Upper lobe of left lung (tissue), 6 donors: ENCODE data around the gene CLSTN2. TPM values are rescaled to one million over a fixed set of nuclear protein-coding genes. Genes with fewer than 3 reads are reported as not detected.

ENCODE experiments used
- ATAC-seq, 2 donors: fragments of 200-7000 bp; cut with Tn5 transposase; one replicate each; pipeline ENCODE4 v1.9.1; 2022; ENCODE audit warnings: mild to moderate bottlenecking in 2 of 2, moderate library complexity in 2 of 2; ENCODE audit not compliant: low FRiP score in 2 of 2
- DNase-seq, 2 donors: peaks; one replicate each; pipeline ENCODE4 v3.0.0-alpha.2; 2019 to 2020
- H3K27ac ChIP-seq, 4 donors: fragments of 200-600 bp; sonication (generic); one replicate each; pipeline ENCODE4 v1.5.1; 2016 to 2019
- H3K27me3 ChIP-seq, 4 donors: fragments of 200-600 bp; sonication (generic); one replicate each; pipeline ENCODE4 v1.5.1; 2017 to 2019
- H3K36me3 ChIP-seq, 4 donors: fragments of 200-600 bp; sonication (generic); one replicate each; pipeline ENCODE4 v1.5.1; 2016 to 2019
- H3K4me1 ChIP-seq, 4 donors: fragments of 200-600 bp; sonication (generic); one replicate each; pipeline ENCODE4 v1.5.1; 2018 to 2019
- H3K4me3 ChIP-seq, 4 donors: fragments of 200-600 bp; sonication (generic); one replicate each; pipeline ENCODE4 v1.5.1; 2017 to 2019; ENCODE audit warnings: mild to moderate bottlenecking in 2 of 4, moderate library complexity in 1 of 4
- H3K9me3 ChIP-seq, 4 donors: fragments of 200-600 bp; sonication (generic); one replicate each; pipeline ENCODE4 v1.5.1; 2018 to 2019
- EP300 ChIP-seq, 4 donors: sonication (generic); formaldehyde crosslinking; IDR thresholded peaks; one replicate each; pipeline ENCODE4 v1.5.1; 2017; ENCODE audit warnings: antibody characterized with exemption in 4 of 4, control low read depth in 2 of 4
- POLR2A ChIP-seq, 4 donors: fragments of 450-650 bp; IDR thresholded peaks; one replicate each; pipeline ENCODE4 v1.5.1; 2016 to 2017; ENCODE audit warnings: antibody characterized with exemption in 4 of 4, mild to moderate bottlenecking in 2 of 4
- POLR2AphosphoS5 ChIP-seq, 2 donors: sonication (generic); formaldehyde crosslinking; IDR thresholded peaks; one replicate each; pipeline ENCODE4 v1.5.1; 2017; ENCODE audit warnings: antibody characterized with exemption in 2 of 2
- WGBS, 2 donors: methylation state at CpG; one replicate each; pipeline ENCODE4 v1.1.5; 2017 to 2018; 5-methylcytosine and 5-hydroxymethylcytosine counted together
- total RNA-seq, 6 donors: library from RNA; depleted of rRNA in 4 of 6; stranded (reverse); fragments of >200 nt in 4 of 6; gene quantifications; one replicate each; pipeline versions ENCODE4 v1.1.0 to v1.2.1, GENCODE V29; 2016 to 2021
- TF ChIP-seq, protein P1 (sequence below), 6 experiments: fragments of 450-650 bp in 4 of 6; fragments of 200-600 bp in 2 of 6; sonication (generic) in 2 of 6; IDR thresholded peaks; one replicate each; pipeline ENCODE4 v1.5.1; 2016 to 2019; ENCODE audit warnings: antibody characterized with exemption in 6 of 6
- donor health status: DM: no; HTN: no; CAD: no; lungs with moderate emphysema.
- donor health status: DM: no; HTN: yes; CAD: no; lungs with severe emphysema.

Gene CLSTN2
- total RNA-seq, 6 donors from 2014 or later = 1.0 to 4.3 (median 1.6) TPM

DNA sequence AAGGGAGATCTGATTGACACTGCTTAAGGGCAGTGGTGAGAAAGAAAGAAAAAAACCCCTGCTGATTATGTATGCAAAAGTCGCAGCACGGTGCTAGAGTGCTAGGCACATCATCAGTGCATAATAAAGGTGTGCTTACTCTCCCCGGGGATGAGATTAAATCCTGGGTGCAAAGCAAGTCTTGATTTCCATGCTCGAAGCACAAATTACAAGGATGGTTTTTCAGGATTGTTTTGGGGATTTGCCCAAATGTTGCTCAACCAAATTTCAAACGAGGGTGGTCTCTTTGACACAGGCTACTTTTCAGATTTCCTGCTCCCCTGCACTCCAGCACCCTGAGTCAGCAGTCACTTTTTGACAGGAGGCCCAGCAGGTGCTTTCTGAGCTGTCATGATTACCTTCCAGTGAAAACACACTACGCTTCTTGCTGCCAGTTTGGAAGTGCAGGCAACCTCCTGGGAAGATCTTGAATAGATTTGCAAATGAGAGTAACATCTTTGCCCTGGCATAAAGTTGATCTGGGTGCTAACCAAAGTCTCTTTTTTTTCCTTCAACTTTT, 575.4 kb downstream of the CLSTN2 start:
- H3K4me3 ChIP-seq = no peak overlapping the region
- TF ChIP-seq, protein P1, sequence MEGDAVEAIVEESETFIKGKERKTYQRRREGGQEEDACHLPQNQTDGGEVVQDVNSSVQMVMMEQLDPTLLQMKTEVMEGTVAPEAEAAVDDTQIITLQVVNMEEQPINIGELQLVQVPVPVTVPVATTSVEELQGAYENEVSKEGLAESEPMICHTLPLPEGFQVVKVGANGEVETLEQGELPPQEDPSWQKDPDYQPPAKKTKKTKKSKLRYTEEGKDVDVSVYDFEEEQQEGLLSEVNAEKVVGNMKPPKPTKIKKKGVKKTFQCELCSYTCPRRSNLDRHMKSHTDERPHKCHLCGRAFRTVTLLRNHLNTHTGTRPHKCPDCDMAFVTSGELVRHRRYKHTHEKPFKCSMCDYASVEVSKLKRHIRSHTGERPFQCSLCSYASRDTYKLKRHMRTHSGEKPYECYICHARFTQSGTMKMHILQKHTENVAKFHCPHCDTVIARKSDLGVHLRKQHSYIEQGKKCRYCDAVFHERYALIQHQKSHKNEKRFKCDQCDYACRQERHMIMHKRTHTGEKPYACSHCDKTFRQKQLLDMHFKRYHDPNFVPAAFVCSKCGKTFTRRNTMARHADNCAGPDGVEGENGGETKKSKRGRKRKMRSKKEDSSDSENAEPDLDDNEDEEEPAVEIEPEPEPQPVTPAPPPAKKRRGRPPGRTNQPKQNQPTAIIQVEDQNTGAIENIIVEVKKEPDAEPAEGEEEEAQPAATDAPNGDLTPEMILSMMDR (IDR thresholded peaks at IDR 0.05) = no peak
- TF ChIP-seq POLR2AphosphoS5 (IDR thresholded peaks at IDR 0.05) = no peak
- no peak for TF ChIP-seq POLR2A (IDR thresholded peaks at IDR 0.05)
- TF ChIP-seq EP300 (IDR thresholded peaks at IDR 0.05) = no peak
- no peaks in the 10 kb centered on the region for H3K36me3 ChIP-seq
- ATAC-seq (no peak), DNase-seq (no peak)
- no peak overlapping the region for H3K27ac ChIP-seq
- H3K4me1 ChIP-seq = no peaks in the 10 kb centered on the region
- H3K9me3 ChIP-seq = no peaks in the 10 kb centered on the region
- no peaks in the 10 kb centered on the region for H3K27me3 ChIP-seq
- 20 to 24% methylated on average over 6 of the region's 6 CpGs for WGBS, 2 donors

DNA sequence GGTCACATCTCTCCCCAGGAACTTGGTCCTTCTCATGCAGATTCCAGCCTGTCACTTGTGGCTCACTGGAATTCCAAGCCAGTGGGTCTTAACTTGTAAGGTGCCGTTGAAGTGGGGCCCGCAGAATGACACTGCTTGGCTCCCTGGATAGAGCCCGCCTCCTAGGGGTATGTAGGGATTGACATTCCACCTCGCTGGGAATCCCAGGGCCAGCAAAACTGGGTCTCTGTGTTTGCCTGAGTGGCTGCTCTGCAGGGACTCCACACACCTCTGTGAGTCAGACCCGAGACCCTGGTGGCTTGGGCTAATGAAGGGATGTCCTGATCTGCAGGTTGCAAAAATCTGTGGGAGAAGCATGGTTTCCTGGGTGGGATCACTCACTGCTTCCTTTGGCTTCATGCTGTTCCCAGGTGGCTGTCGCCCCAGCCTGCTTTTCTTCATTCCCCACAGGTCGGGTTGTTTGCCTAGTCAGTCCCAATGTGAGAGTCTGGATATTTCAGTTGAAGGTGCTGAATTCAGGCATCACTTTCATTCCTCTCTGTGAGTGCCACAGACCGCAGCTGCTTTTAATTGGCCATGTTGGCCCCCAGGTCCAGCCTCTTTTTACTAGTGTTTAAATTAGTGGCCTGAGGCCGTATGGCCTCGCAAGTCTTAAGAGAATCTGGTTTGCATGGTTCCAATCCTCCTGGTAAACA, 586.9 kb downstream of the CLSTN2 start:
- peaks cover 0 to 6% (median 0%) of the 10 kb centered on the region in 4 donors for H3K9me3 ChIP-seq
- 64 to 74% methylated on average over 10 of the region's 10 CpGs for WGBS, 2 donors
- no peak overlapping the region for H3K4me3 ChIP-seq
- no peak for DNase-seq
- H3K27ac ChIP-seq = no peak overlapping the region
- TF ChIP-seq EP300 (IDR thresholded peaks at IDR 0.05) (no peak), POLR2AphosphoS5 (IDR thresholded peaks at IDR 0.05) (no peak), POLR2A (IDR thresholded peaks at IDR 0.05) (no peak)
- TF ChIP-seq, protein P1 (IDR thresholded peaks at IDR 0.05) = no peak
- no peaks in the 10 kb centered on the region for H3K36me3 ChIP-seq
- peak; percentile 19 to 26 for ATAC-seq
- no peaks in the 10 kb centered on the region for H3K4me1 ChIP-seq
- no peaks in the 10 kb centered on the region for H3K27me3 ChIP-seq

DNA sequence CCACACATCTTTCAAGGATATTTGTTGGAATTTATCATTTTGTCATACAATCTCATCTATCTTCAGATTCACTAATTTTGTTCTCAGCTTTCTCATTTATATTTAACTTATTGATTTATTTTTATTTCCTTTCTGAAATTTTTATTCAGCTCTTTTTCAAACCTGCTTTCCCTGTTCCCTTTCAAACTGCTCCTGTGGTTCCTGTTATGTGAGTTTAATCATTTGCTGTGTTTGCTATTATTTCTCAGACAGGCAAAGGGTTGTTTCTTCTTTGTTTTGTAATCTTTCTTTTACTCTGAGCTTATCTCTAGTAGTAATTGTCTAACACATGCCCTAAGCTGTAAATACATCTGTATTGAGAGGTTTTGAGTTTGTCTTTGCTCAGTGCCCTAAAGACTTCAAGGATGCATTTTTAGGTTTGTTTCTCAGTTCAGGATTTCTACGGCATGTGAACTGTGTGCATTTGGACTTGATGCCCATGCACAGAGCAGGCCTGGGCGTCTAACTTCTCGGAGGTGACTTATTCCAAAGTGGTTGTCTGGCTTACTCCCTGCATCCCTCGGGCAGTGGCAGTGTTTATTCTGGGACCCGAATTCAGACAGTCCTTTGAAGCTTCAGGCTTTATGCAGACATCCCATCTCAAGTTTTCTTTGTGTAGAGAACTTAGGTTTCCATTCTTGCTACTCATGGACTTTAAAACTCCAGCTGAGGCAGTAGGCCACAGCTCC, 587.8 kb downstream of the CLSTN2 start:
- Histone ChIP-seq H3K27me3 (no peaks in the 10 kb centered on the region), H3K36me3 (no peaks in the 10 kb centered on the region), H3K9me3 (peaks cover 0 to 4% (median 0%) of the 10 kb centered on the region in 4 donors), H3K4me1 (no peaks in the 10 kb centered on the region), H3K4me3 (no peak overlapping the region), H3K27ac (no peak overlapping the region)
- no peak for ATAC-seq
- no peak for DNase-seq
- TF ChIP-seq, protein P1 (IDR thresholded peaks at IDR 0.05) = no peak
- TF ChIP-seq POLR2AphosphoS5 (IDR thresholded peaks at IDR 0.05) (no peak), EP300 (IDR thresholded peaks at IDR 0.05) (no peak), POLR2A (IDR thresholded peaks at IDR 0.05) (no peak)
- WGBS, 2 donors = 76 to 79% methylated on average over 5 of the region's 5 CpGs

DNA sequence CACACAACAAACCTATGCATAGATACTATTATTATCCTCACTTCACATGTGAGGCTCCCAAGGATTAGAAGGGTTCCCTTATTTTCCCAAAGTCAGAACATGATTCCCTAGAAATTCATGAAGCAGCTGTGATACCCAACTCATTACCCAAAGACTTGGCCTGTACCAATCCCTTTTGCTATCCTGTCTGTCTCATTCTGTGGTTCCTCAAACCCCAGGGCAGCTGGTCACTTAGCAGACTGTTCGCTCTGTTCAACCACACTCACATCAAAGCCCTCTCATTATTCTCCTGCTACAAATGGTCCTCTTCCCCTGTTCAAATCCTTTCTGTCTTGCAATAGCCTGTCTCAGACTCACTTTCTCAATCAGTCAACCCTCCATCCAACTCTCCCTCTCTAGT, 588.6 kb downstream of the CLSTN2 start:
- H3K4me1 ChIP-seq = no peaks in the 10 kb centered on the region
- 95 to 96% methylated on average over 1 of the region's 1 CpG for WGBS, 2 donors
- no peaks in the 10 kb centered on the region for H3K27me3 ChIP-seq
- no peak overlapping the region for H3K4me3 ChIP-seq
- no peaks in the 10 kb centered on the region for H3K9me3 ChIP-seq
- DNase-seq (no peak), ATAC-seq (no peak)
- TF ChIP-seq POLR2AphosphoS5 (IDR thresholded peaks at IDR 0.05) = no peak
- TF ChIP-seq POLR2A (IDR thresholded peaks at IDR 0.05) = no peak
- no peak for TF ChIP-seq EP300 (IDR thresholded peaks at IDR 0.05)
- TF ChIP-seq, protein P1 (IDR thresholded peaks at IDR 0.05) = no peak
- H3K27ac ChIP-seq = no peak overlapping the region
- no peaks in the 10 kb centered on the region for H3K36me3 ChIP-seq
